HUES6 (cell line): ENCODE measurements around the gene EIF4E3.

Experiments
- H3K27ac ChIP-seq: 2 replicates; pipeline ENCODE4 v1.7.0; 2013; ENCODE audit warnings: low read depth, mild to moderate bottlenecking, low read length, inconsistent platforms
- H3K27me3 ChIP-seq: 2 replicates; pipeline ENCODE4 v1.6.1; 2013; ENCODE audit warnings: low read length; ENCODE audit not compliant: control insufficient read depth, insufficient read depth
- H3K36me3 ChIP-seq: 2 replicates; pipeline ENCODE4 v1.6.1; 2013; ENCODE audit warnings: low read length; ENCODE audit not compliant: control insufficient read depth, insufficient read depth
- H3K4me1 ChIP-seq: 2 replicates; pipeline ENCODE4 v1.6.1; 2013; ENCODE audit warnings: low read length; ENCODE audit not compliant: control insufficient read depth, insufficient read depth
- H3K4me3 ChIP-seq: 2 replicates; pipeline ENCODE4 v1.5.1; 2013; ENCODE audit warnings: low read depth, low read length
- H3K9ac ChIP-seq: one replicate; pipeline ENCODE4 v1.6.1; 2013; ENCODE audit warnings: mild to moderate bottlenecking, low read length
- H3K9me3 ChIP-seq: 2 replicates; pipeline ENCODE4 v1.6.1; 2013; ENCODE audit warnings: low read depth, low read length; ENCODE audit not compliant: control insufficient read depth, insufficient read depth

EIF4E3 gene

GRCh38 chr3:71725271-71725991 lies at the start of gene EIF4E3:
TSS of gene EIF4E3 (minus strand) at chr3:71725402. CDS start at chr3:71725367, 35 bp downstream.
- Histone ChIP-seq H3K4me1 (peaks cover 25% of the 10 kb centered on the region), H3K36me3 (no peaks in the 10 kb centered on the region), H3K9ac (peak within 1 kb of the TSS; percentile 85), H3K9me3 (no peaks in the 10 kb centered on the region), H3K27ac (no peak within 1 kb of the TSS), H3K4me3 (peak within 1 kb of the TSS; percentile 96), H3K27me3 (peaks cover 38% of the 10 kb centered on the region)

- Histone ChIP-seq H3K36me3 (no peaks in the 10 kb centered on the region), H3K27ac (no peak overlapping the region), H3K4me1 (peaks cover 33% of the 10 kb centered on the region), H3K4me3 (no peak overlapping the region), H3K27me3 (no peaks in the 10 kb centered on the region), H3K9me3 (no peaks in the 10 kb centered on the region), H3K9ac (no peak overlapping the region)
Observed at GRCh38 chr3:71771884-71772283, 46.7 kb upstream of the EIF4E3 start.

- H3K4me3 ChIP-seq = no peak overlapping the region
- no peaks in the 10 kb centered on the region for H3K9me3 ChIP-seq
- peaks cover 33% of the 10 kb centered on the region for H3K4me1 ChIP-seq
- H3K36me3 ChIP-seq = no peaks in the 10 kb centered on the region
- H3K9ac ChIP-seq = no peak overlapping the region
- no peak overlapping the region for H3K27ac ChIP-seq
- H3K27me3 ChIP-seq = no peaks in the 10 kb centered on the region
Observed at GRCh38 chr3:71771126-71771525, 45.9 kb upstream of the EIF4E3 start.

- H3K4me3 ChIP-seq = no peak overlapping the region
- no peaks in the 10 kb centered on the region for H3K27me3 ChIP-seq
- H3K9ac ChIP-seq = no peak overlapping the region
- no peak overlapping the region for H3K27ac ChIP-seq
- no peaks in the 10 kb centered on the region for H3K9me3 ChIP-seq
- peaks cover 2% of the 10 kb centered on the region for H3K4me1 ChIP-seq
- no peaks in the 10 kb centered on the region for H3K36me3 ChIP-seq
Observed at GRCh38 chr3:71763426-71763825, 38.2 kb upstream of the EIF4E3 start.

- no peak overlapping the region for H3K27ac ChIP-seq
- H3K4me1 ChIP-seq = peaks cover 7% of the 10 kb centered on the region
- no peaks in the 10 kb centered on the region for H3K36me3 ChIP-seq
- no peaks in the 10 kb centered on the region for H3K9me3 ChIP-seq
- no peak overlapping the region for H3K4me3 ChIP-seq
- peaks cover 8% of the 10 kb centered on the region for H3K27me3 ChIP-seq
- H3K9ac ChIP-seq = no peak overlapping the region
Observed at GRCh38 chr3:71760140-71760539, 34.9 kb upstream of the EIF4E3 start.

GRCh38 chr3:71759401-71759800 lies 34.2 kb upstream of the EIF4E3 start:
- Histone ChIP-seq H3K4me1 (peaks cover 12% of the 10 kb centered on the region), H3K9me3 (no peaks in the 10 kb centered on the region), H3K27ac (no peak overlapping the region), H3K9ac (no peak overlapping the region), H3K36me3 (no peaks in the 10 kb centered on the region), H3K4me3 (no peak overlapping the region), H3K27me3 (peaks cover 15% of the 10 kb centered on the region)

GRCh38 chr3:71758091-71758490 lies 32.9 kb upstream of the EIF4E3 start:
- Histone ChIP-seq H3K36me3 (no peaks in the 10 kb centered on the region), H3K27ac (no peak overlapping the region), H3K27me3 (peaks cover 24% of the 10 kb centered on the region), H3K9ac (no peak overlapping the region), H3K9me3 (no peaks in the 10 kb centered on the region), H3K4me3 (no peak overlapping the region), H3K4me1 (peaks cover 12% of the 10 kb centered on the region)

GRCh38 chr3:71754610-71755253 lies 29.5 kb upstream of the EIF4E3 start:
- peak overlapping the region; percentile 86 for H3K9ac ChIP-seq
- H3K27ac ChIP-seq = no peak overlapping the region
- H3K9me3 ChIP-seq = no peaks in the 10 kb centered on the region
- peaks cover 12% of the 10 kb centered on the region for H3K4me1 ChIP-seq
- H3K36me3 ChIP-seq = no peaks in the 10 kb centered on the region
- H3K4me3 ChIP-seq = peak overlapping the region; percentile 90
- H3K27me3 ChIP-seq = peaks cover 44% of the 10 kb centered on the region

- H3K9ac ChIP-seq = peak within 1 kb of the TSS; percentile 86
Observed at GRCh38 chr3:71753701-71754609, 28.8 kb upstream of the EIF4E3 start, which contains the start of gene GPR27. TSS of gene GPR27 (plus strand) at chr3:71753855. CDS start at chr3:71754050, 195 bp downstream.

GRCh38 chr3:71752831-71753700 lies 27.9 kb upstream of the EIF4E3 start:
- Histone ChIP-seq H3K4me3 (peak overlapping the region; percentile 90), H3K9me3 (no peaks in the 10 kb centered on the region), H3K27me3 (peaks cover 44% of the 10 kb centered on the region)

More at GRCh38 chr3:71753701-71754609, 28.8 kb upstream of the EIF4E3 start, which contains the start of gene GPR27:
- Histone ChIP-seq H3K4me3 (peak within 1 kb of the TSS; percentile 90), H3K36me3 (no peaks in the 10 kb centered on the region), H3K4me1 (peaks cover 12% of the 10 kb centered on the region), H3K9me3 (no peaks in the 10 kb centered on the region), H3K27ac (no peak within 1 kb of the TSS), H3K27me3 (peaks cover 44% of the 10 kb centered on the region)

More at GRCh38 chr3:71752831-71753700, 27.9 kb upstream of the EIF4E3 start:
- Histone ChIP-seq H3K9ac (no peak overlapping the region), H3K27ac (no peak overlapping the region), H3K4me1 (peaks cover 12% of the 10 kb centered on the region), H3K36me3 (no peaks in the 10 kb centered on the region)
